Measurements from ENCODE around the gene RAD54L2. TPM values are rescaled to one million over a fixed set of nuclear protein-coding genes. Genes with fewer than 3 reads are reported as not detected.

Gene RAD54L2
- polyA plus RNA-seq, 2 of the 4 experiments (the other 2 are of a cell fraction), result 4.8 to 6.4 TPM

DNA sequence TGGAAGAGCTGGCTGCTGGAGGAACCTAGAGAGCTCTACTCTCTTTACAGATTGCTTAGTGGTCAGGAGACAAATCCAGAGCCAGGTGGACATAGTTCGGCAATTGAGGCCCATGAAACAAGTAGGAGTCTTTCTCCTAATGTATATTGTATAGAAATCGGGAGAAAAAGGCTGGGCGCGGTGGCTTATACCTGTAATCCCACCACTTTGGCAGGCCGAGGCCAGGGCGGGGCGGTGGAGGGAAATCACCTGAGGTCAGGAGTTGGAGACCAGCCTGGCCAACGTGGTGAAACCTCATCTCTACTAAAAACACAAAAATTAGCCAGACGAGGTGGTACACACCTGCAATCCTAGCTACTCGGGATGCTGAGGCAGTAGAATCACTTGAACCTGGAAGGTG is 10.8 kb downstream of the RAD54L2 start (continued):
- TF ChIP-seq JUN (IDR thresholded peaks at IDR 0.05), result no peak
- TF ChIP-seq FOSL2 (IDR thresholded peaks at IDR 0.05), result no peak
- TF ChIP-seq FOSL2 (CRISPR knock-in tag; IDR thresholded peaks at IDR 0.05), result no peak
- no peak for TF ChIP-seq SMC3 (IDR thresholded peaks at IDR 0.05)
- TF ChIP-seq MYC (IDR thresholded peaks at IDR 0.05; ENCODE audit: borderline replicate concordance, low read length), result no peak
- no peak for TF ChIP-seq GATA3 (IDR thresholded peaks at IDR 0.05; ENCODE audit: borderline replicate concordance)
- TF ChIP-seq USF2 (IDR thresholded peaks at IDR 0.05), result no peak
- no peak for TF ChIP-seq HOXB5 (CRISPR knock-in tag; IDR thresholded peaks at IDR 0.05)
- no peak for TF ChIP-seq NPAS2 (CRISPR knock-in tag; IDR thresholded peaks at IDR 0.05; ENCODE audit: borderline replicate concordance)
- no peak for TF ChIP-seq HEYL (CRISPR knock-in tag; IDR thresholded peaks at IDR 0.05)
- no peak for TF ChIP-seq JUNB (IDR thresholded peaks at IDR 0.05)

- WGBS (ENCODE audit: missing lambda C conversion rate), result 86% methylated on average over 8 of the region's 8 CpGs
- no peaks in the 10 kb centered on the region for H3K4me1 ChIP-seq
- CTCF ChIA-PET, result interaction anchor here (0.6 to 1.1 kb wide), 3 partner anchors 19 to 250 kb away, joined by 3 to 4 read pairs (median 3); no protein-coding TSS in a partner anchor
- H3K4me3 ChIP-seq, result no peak overlapping the region
- POLR2A ChIA-PET, result no interaction called here
- FAIRE-seq (no peak), DNase-seq (ENCODE audit: low read depth in 1 of 2, low spot score in 1 of 2) (no peak), ATAC-seq (no peak)
- TF ChIP-seq, protein P1, sequence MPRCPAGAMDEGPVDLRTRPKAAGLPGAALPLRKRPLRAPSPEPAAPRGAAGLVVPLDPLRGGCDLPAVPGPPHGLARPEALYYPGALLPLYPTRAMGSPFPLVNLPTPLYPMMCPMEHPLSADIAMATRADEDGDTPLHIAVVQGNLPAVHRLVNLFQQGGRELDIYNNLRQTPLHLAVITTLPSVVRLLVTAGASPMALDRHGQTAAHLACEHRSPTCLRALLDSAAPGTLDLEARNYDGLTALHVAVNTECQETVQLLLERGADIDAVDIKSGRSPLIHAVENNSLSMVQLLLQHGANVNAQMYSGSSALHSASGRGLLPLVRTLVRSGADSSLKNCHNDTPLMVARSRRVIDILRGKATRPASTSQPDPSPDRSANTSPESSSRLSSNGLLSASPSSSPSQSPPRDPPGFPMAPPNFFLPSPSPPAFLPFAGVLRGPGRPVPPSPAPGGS (IDR thresholded peaks at IDR 0.05), result no peak
- TF ChIP-seq ZC3H11A (IDR thresholded peaks at IDR 0.05) (no peak), CTCF (IDR thresholded peaks at IDR 0.05) (no peak), FOXS1 (CRISPR knock-in tag; IDR thresholded peaks at IDR 0.05) (no peak), EP300 (IDR thresholded peaks at IDR 0.05) (no peak), HEYL (CRISPR knock-in tag; IDR thresholded peaks at IDR 0.05) (no peak), CBX8 (IDR thresholded peaks at IDR 0.05) (no peak), EHMT2 (IDR thresholded peaks at IDR 0.05; ENCODE audit: low read depth) (no peak), SREBF2 (IDR thresholded peaks at IDR 0.05) (no peak), SMC3 (IDR thresholded peaks at IDR 0.05) (no peak), RCOR1 (IDR thresholded peaks at IDR 0.05; ENCODE audit: low read depth, low read length) (no peak), MAFK (IDR thresholded peaks at IDR 0.05; ENCODE audit: partially characterized antibody) (no peak), RFX5 (IDR thresholded peaks at IDR 0.05) (no peak), ESRRA (IDR thresholded peaks at IDR 0.05; ENCODE audit: borderline replicate concordance, low read length) (no peak), JUN (IDR thresholded peaks at IDR 0.05) (no peak)
- no peak overlapping the region for H3K4me2 ChIP-seq
- no peaks in the 10 kb centered on the region for H3K9me3 ChIP-seq
- no peak overlapping the region for H3K27ac ChIP-seq
Measured at GRCh38 chr3:51550080-51550819, 11.7 kb downstream of the RAD54L2 start.

DNA sequence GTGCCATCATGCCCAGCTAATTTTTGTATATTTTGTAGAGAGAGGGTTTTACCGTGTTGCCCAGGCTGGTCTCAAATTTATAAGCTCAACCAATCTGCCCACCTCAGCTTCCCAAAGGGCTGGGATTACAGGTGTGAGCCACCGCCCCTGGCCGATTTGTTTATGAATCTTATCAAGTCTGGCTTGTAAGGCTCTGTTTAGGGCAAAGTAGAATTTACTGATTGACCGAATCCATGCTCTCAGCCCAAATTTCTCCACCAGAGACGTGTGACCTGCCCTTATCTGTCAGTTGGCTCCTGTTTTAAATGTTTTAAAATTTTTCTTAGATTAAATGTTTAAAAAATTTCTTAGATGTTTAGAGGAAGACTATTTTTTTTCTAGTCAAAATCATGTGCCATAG is 19.5 kb downstream of the RAD54L2 start:
- Histone ChIP-seq H3K4me2 (no peak overlapping the region), H3K4me3 (no peak overlapping the region), H3K9me3 (no peaks in the 10 kb centered on the region), H3K27ac (no peak overlapping the region), H3K4me1 (no peaks in the 10 kb centered on the region)
- no peak for DNase-seq (ENCODE audit: low read depth in 1 of 2, low spot score in 1 of 2)
- ChIA-PET POLR2A (no interaction called here), CTCF (no interaction called here)
- WGBS (ENCODE audit: missing lambda C conversion rate), result 88% methylated on average over 5 of the region's 5 CpGs
- no peak for FAIRE-seq
- no peak for ATAC-seq
- TF ChIP-seq, protein P1 (IDR thresholded peaks at IDR 0.05), result no peak
- TF ChIP-seq NPAS2 (CRISPR knock-in tag; IDR thresholded peaks at IDR 0.05; ENCODE audit: borderline replicate concordance), result no peak
- no peak for TF ChIP-seq HES2 (IDR thresholded peaks at IDR 0.05)
- no peak for TF ChIP-seq RAD21 (conservative IDR thresholded peaks at IDR 0.05 in 1 of 2, IDR thresholded peaks at IDR 0.05 in 1 of 2)
- no peak for TF ChIP-seq RARB (CRISPR knock-in tag; IDR thresholded peaks at IDR 0.05)
- no peak for TF ChIP-seq HOXA7 (CRISPR knock-in tag; IDR thresholded peaks at IDR 0.05)
- TF ChIP-seq, protein P2, sequence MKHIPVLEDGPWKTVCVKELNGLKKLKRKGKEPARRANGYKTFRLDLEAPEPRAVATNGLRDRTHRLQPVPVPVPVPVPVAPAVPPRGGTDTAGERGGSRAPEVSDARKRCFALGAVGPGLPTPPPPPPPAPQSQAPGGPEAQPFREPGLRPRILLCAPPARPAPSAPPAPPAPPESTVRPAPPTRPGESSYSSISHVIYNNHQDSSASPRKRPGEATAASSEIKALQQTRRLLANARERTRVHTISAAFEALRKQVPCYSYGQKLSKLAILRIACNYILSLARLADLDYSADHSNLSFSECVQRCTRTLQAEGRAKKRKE (CRISPR knock-in tag; IDR thresholded peaks at IDR 0.05; ENCODE audit: low read depth), result no peak
- TF ChIP-seq FOSL2 (IDR thresholded peaks at IDR 0.05), result no peak
- no peak for TF ChIP-seq FOSL2 (CRISPR knock-in tag; IDR thresholded peaks at IDR 0.05)
- TF ChIP-seq EP300 (IDR thresholded peaks at IDR 0.05), result no peak
- no peak for TF ChIP-seq RCOR1 (IDR thresholded peaks at IDR 0.05; ENCODE audit: low read depth, low read length)
- TF ChIP-seq HDAC2 (IDR thresholded peaks at IDR 0.05), result no peak
- TF ChIP-seq GATA3 (IDR thresholded peaks at IDR 0.05; ENCODE audit: borderline replicate concordance), result no peak
- no peak for TF ChIP-seq TP53 (CRISPR knock-in tag; IDR thresholded peaks at IDR 0.05)
- no peak for TF ChIP-seq KDM5A (IDR thresholded peaks at IDR 0.05)
- TF ChIP-seq ESRRA (IDR thresholded peaks at IDR 0.05; ENCODE audit: borderline replicate concordance, low read length), result no peak

Data from A549 (cell line).